ENCODE results near the gene SPEG. TPM values are rescaled to one million over a fixed set of nuclear protein-coding genes. Genes with fewer than 3 reads are reported as not detected.

Gene SPEG
- total RNA-seq, 2 donors from 2014 or later, result 2.9 to 3.6 TPM

DNA sequence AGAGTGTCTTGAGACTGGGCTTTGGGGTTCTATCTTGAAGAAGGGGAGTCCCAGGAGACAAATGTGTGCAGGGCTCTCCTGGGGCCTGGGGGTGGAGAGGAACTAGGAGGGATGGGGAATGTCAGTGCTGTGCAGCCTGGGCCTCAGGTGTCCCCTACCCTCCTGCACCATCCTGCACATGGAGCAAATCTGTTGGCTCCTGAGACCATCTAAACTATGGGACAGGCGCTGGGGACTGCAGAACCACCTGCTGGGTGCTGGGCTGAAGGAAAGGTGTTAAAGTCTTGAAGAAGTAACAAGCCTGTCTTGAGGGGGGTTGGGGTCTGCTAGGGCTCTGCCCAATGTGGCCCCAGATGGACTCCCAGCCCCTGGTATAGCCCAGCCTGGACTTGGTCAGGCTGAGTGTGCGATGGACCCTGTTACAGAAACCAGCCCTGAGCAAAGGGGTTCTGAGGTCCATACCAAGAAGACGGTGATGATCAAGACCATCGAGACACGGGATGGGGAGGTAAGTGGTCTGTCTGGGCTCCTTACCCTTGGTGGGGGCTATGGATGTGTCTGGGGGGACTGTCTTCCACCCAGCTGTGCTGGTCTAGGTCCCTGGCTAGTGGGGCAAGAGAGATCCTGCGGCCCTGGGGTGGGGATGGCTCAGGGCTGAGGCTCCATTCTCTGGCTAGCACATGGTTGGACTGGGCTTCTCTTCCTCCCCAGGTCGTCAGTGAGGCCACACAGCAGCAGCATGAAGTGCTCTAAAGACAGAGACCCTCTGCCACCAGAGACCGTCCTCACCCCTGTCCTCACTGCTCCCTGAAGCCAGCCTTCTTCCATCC, 9.2 kb upstream of the SPEG start:
- no peak for ATAC-seq
- Histone ChIP-seq H3K36me3 (replicated peaks in 1 of 2; ENCODE audit: insufficient read depth in 1 of 2, low read depth in 2 of 2) (no peaks in the 10 kb centered on the region), H3K27me3 (no peaks in the 10 kb centered on the region), H3K4me1 (no peaks in the 10 kb centered on the region), H3K27ac (no peak overlapping the region), H3K9me3 (no peaks in the 10 kb centered on the region), H3K4me3 (no peak overlapping the region)
- WGBS, 2 donors, result 74% methylated on average over 8 of the region's 8 CpGs
- no peak for DNase-seq
- intact Hi-C loops (cut with DNase I), result no loop called here
- TF ChIP-seq POLR2A (IDR thresholded peaks at IDR 0.05), result no peak
- TF ChIP-seq, protein P1, sequence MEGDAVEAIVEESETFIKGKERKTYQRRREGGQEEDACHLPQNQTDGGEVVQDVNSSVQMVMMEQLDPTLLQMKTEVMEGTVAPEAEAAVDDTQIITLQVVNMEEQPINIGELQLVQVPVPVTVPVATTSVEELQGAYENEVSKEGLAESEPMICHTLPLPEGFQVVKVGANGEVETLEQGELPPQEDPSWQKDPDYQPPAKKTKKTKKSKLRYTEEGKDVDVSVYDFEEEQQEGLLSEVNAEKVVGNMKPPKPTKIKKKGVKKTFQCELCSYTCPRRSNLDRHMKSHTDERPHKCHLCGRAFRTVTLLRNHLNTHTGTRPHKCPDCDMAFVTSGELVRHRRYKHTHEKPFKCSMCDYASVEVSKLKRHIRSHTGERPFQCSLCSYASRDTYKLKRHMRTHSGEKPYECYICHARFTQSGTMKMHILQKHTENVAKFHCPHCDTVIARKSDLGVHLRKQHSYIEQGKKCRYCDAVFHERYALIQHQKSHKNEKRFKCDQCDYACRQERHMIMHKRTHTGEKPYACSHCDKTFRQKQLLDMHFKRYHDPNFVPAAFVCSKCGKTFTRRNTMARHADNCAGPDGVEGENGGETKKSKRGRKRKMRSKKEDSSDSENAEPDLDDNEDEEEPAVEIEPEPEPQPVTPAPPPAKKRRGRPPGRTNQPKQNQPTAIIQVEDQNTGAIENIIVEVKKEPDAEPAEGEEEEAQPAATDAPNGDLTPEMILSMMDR (IDR thresholded peaks at IDR 0.05), result no peak

DNA sequence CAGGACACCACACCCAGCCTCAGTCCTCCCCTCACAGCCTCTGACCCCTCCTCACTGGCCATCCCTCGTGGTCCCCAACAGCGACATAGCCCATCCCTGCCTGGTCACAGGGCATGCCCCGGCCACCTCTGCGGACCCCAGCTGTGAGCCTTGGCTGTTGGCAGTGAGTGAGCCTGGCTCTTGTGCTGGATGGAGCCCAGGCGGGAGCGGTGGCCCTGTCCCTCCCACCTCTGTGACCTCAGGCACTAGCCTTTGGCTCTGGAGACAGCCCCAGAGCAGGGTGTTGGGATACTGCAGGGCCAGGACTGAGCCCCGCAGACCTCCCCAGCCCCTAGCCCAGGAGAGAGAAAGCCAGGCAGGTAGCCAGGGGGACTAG, 8.6 kb upstream of the SPEG start:
- DNase-seq (no peak), ATAC-seq (no peak)
- Histone ChIP-seq H3K36me3 (replicated peaks in 1 of 2; ENCODE audit: insufficient read depth in 1 of 2, low read depth in 2 of 2) (no peaks in the 10 kb centered on the region), H3K27ac (no peak overlapping the region), H3K27me3 (no peaks in the 10 kb centered on the region), H3K9me3 (no peaks in the 10 kb centered on the region), H3K4me3 (no peak overlapping the region), H3K4me1 (no peaks in the 10 kb centered on the region)
- intact Hi-C loops (cut with DNase I), result no loop called here
- 44 to 65% methylated on average over 5 to 6 of the region's 7 CpGs for WGBS, 2 donors
- TF ChIP-seq, protein P1 (IDR thresholded peaks at IDR 0.05), result no peak
- no peak for TF ChIP-seq POLR2A (IDR thresholded peaks at IDR 0.05)

DNA sequence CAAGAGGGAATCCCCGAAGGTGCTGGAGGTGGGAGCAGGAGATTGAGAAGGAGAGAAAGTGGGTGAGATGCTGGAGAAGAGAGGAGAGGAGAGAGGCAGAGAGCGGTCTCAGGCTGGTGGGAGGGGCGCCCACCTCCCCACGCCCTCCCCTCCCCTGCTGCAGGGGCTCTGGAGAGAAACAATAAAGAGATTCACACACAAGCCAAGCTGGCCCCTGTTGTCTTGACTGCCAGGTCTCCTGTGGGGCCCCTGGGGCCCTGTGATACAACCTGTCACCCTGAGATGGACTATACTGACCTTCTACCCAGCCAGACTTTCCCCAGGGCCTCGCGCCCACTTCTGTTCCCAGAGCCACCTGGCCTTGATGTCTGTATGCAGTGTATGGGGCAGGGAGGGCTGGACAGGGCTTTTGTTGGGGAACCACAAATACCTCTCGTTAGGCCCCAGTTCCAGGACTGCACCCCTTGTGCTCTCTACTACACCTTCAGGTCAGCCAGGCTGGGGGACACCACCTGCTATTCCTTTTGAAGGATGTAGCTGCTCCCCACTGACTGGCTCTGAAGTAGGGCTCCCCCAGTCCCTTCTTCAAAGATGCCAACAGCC, 8.0 kb upstream of the SPEG start:
- no peak overlapping the region for H3K4me3 ChIP-seq
- TF ChIP-seq, protein P1 (IDR thresholded peaks at IDR 0.05), result no peak
- no peak for TF ChIP-seq POLR2A (IDR thresholded peaks at IDR 0.05)
- H3K27ac ChIP-seq, result no peak overlapping the region
- H3K27me3 ChIP-seq, result no peaks in the 10 kb centered on the region
- no peaks in the 10 kb centered on the region for H3K36me3 ChIP-seq (replicated peaks in 1 of 2; ENCODE audit: insufficient read depth in 1 of 2, low read depth in 2 of 2)
- 53 to 61% methylated on average over 7 of the region's 7 CpGs for WGBS, 2 donors
- intact Hi-C loops (cut with DNase I), result no loop called here
- no peaks in the 10 kb centered on the region for H3K4me1 ChIP-seq
- no peaks in the 10 kb centered on the region for H3K9me3 ChIP-seq
- DNase-seq (no peak), ATAC-seq (no peak)

DNA sequence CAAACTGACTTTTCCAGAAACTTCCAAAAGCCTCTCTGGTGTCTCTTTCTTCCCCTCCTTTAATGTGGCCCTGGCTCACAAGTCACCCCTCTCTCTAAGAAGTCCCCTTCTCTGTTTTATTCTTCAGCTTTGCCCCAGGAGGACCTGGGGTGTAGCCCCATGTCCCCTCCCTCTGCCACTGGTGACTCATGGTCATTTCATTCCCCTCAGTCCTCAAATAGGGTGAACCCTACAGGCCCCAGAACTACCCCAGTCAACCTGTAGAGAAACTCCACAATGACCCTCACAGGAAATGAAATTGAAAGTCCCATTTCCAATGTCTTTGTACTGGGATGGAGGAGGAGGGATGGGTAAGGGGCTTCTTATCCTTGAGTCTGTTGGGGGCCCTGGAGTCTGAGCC, 6.2 kb upstream of the SPEG start:
- DNase-seq (no peak), ATAC-seq (no peak)
- no peaks in the 10 kb centered on the region for H3K9me3 ChIP-seq
- no peaks in the 10 kb centered on the region for H3K36me3 ChIP-seq (replicated peaks in 1 of 2; ENCODE audit: insufficient read depth in 1 of 2, low read depth in 2 of 2)
- H3K27ac ChIP-seq, result no peak overlapping the region
- no peak overlapping the region for H3K4me3 ChIP-seq
- H3K27me3 ChIP-seq, result no peaks in the 10 kb centered on the region
- TF ChIP-seq, protein P1 (IDR thresholded peaks at IDR 0.05), result no peak
- TF ChIP-seq POLR2A (IDR thresholded peaks at IDR 0.05), result no peak
- H3K4me1 ChIP-seq, result no peaks in the 10 kb centered on the region
- intact Hi-C loops (cut with DNase I), result no loop called here

Data from body of pancreas (tissue), 4 donors.